GM23248 (cell line): ENCODE results near the gene WNK2.

Source experiments
- EZH2 ChIP-seq: fragments of 200-600 bp; sonication (generic); IDR thresholded peaks from 2 replicates; pipeline ENCODE4 v1.6.1; 2018; ENCODE audit warnings: antibody characterized with exemption, mild to moderate bottlenecking; ENCODE audit not compliant: insufficient read depth, poor library complexity, severe bottlenecking
- EZH2phosphoT487 ChIP-seq: fragments of 200-600 bp; sonication (generic); IDR thresholded peaks from 2 replicates; pipeline ENCODE4 v1.6.1; 2018; ENCODE audit warnings: antibody characterized with exemption, moderate library complexity, mild to moderate bottlenecking, low read depth; ENCODE audit not compliant: insufficient read depth

DNA sequence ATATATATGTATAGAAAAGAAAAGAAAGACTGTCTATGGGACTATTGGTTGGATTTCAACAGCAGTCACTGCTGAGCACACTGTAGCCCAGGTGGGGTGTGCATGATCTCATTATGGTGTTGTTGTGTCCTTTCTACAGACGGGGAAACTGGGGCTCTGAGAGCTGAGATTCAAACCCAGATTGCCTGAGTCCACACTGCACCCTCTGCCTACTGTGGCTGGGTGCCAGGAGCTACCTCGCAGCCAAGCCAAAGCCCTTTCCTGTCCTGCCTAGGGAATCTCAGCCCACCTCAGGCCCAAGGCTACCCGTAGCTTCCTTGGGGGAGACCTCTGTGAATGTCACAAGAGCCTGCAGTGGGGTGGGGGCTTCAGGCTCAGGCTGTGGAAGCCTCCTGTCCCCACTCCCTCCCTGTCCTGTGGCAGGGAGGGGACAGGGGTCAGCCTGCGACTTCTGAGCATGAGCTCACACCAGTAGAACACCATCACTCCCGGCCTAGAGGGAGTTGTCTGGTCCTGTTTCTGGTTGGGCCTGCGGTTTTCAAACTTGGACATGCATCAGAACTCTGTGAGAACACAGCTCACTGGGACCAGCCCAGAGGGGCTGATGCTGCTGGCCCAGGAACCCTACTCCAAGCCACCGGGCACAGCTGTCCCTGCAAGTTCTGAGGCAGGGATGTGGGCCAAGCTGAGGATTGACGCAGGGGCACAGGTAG lies 42.0 kb upstream of the WNK2 start:
- TF ChIP-seq EZH2: no peak
- TF ChIP-seq EZH2phosphoT487: no peak
